Psoas muscle (tissue), 8 donors: ENCODE data around the gene ETF1. TPM values are rescaled to one million over a fixed set of nuclear protein-coding genes. Genes with fewer than 3 reads are reported as not detected.

Experiments used
- ATAC-seq, 4 donors: fragments of 200-7000 bp; cut with Tn5 transposase; one replicate each; pipeline ENCODE4 v1.9.1; 2020; ENCODE audit warnings: moderate library complexity in 3 of 4, mild to moderate bottlenecking in 2 of 4
- DNase-seq, 2 donors: peaks; one replicate each; pipeline ENCODE4 v3.0.0-alpha.2; 2020
- H3K27ac ChIP-seq: fragments of 200-600 bp; one replicate; pipeline ENCODE4 v1.8.0; 2022
- H3K27me3 ChIP-seq, 3 donors: fragments of 200-600 bp in 1 of 3; one replicate each; pipeline versions ENCODE4 v1.6.1 to v1.8.0; 2013 to 2022; ENCODE audit warnings: low read length in 2 of 3, mild to moderate bottlenecking in 2 of 3, moderate library complexity in 1 of 3; ENCODE audit not compliant: insufficient read depth in 3 of 3
- H3K36me3 ChIP-seq, 2 donors: fragments of 200-600 bp in 1 of 2; one replicate each; pipeline versions ENCODE4 v1.6.1 to v1.8.0; 2013 to 2022; ENCODE audit warnings: low read depth in 1 of 2, mild to moderate bottlenecking in 1 of 2, moderate library complexity in 1 of 2; ENCODE audit not compliant: insufficient read depth in 1 of 2
- H3K4me1 ChIP-seq: fragments of 200-600 bp; one replicate; pipeline ENCODE4 v1.8.0; 2022
- H3K4me3 ChIP-seq: fragments of 200-600 bp; one replicate; pipeline ENCODE4 v1.8.0; 2022; ENCODE audit warnings: mild to moderate bottlenecking
- H3K9me3 ChIP-seq: fragments of 200-600 bp; one replicate; pipeline ENCODE4 v1.8.0; 2022
- WGBS, 3 donors: extraction: QIAGEN DNeasy Blood & Tissue Kit; methylation state at CpG; one replicate each; pipeline versions ENCODE4 v1.1.6 to v1.1.7; 2013; 5-methylcytosine and 5-hydroxymethylcytosine counted together
- intact Hi-C, 2 donors: fragments of 100-400 bp; cut with DNase I; formaldehyde crosslinking; loops; one replicate each; pipeline versions ENCODE4 v1.11.0 to v1.14.2; 2022
- polyA plus RNA-seq, 3 donors: library from polyadenylated mRNA; stranded (reverse); fragments of 200-250 nt; gene quantifications; one replicate each; pipeline ENCODE4 v1.2.3, GENCODE V29; 2013
- total RNA-seq, 4 donors: library from RNA; stranded (reverse); fragmentation: NEBNext Ultra II Directional in 2 of 4; extraction: Animal tissue kit (Norgen Biotek cat#: 25700) in 2 of 4; gene quantifications; one replicate each; pipeline versions ENCODE4 v1.2.1 to v1.2.4, GENCODE V29; 2021 to 2023
- TF ChIP-seq, protein P1 (sequence below): fragments of 200-600 bp; IDR thresholded peaks from one replicate; pipeline ENCODE4 v1.8.0; 2022; ENCODE audit warnings: antibody characterized with exemption
- donor health status: healthy with polysubstance abuse.
- donor health status: DM: no; HTN: no; CAD: no; lungs with moderate emphysema.
- donor health status: Bipolar disorder and iron deficiency.
- donor health status: healthy.
- donor health status: DM: yes; HTN: yes; CAD: no.
- donor health status: DM: no; HTN: no; CAD: no.
- donor health status: DM: no; HTN: no; CAD: no.
- donor health status: DM: yes; HTN: yes; CAD: no.

Gene ETF1
- total and polyA plus RNA-seq, 7 donors = 72.3 to 212 (median 153) TPM

GRCh38 chr5:138565100-138565821 is 22.2 kb upstream of the ETF1 start:
- H3K9me3 ChIP-seq = no peaks in the 10 kb centered on the region
- peaks cover 27 to 96% of the 10 kb centered on the region in 2 donors for H3K36me3 ChIP-seq
- ATAC-seq (no peak), DNase-seq (no peak)
- WGBS, 3 donors = 85 to 92% (median 86%) methylated on average over 7 of the region's 7 CpGs
- H3K27me3 ChIP-seq = no peaks in the 10 kb centered on the region
- intact Hi-C loops = no loop called here
- H3K27ac ChIP-seq = no peak overlapping the region
- TF ChIP-seq, protein P1, sequence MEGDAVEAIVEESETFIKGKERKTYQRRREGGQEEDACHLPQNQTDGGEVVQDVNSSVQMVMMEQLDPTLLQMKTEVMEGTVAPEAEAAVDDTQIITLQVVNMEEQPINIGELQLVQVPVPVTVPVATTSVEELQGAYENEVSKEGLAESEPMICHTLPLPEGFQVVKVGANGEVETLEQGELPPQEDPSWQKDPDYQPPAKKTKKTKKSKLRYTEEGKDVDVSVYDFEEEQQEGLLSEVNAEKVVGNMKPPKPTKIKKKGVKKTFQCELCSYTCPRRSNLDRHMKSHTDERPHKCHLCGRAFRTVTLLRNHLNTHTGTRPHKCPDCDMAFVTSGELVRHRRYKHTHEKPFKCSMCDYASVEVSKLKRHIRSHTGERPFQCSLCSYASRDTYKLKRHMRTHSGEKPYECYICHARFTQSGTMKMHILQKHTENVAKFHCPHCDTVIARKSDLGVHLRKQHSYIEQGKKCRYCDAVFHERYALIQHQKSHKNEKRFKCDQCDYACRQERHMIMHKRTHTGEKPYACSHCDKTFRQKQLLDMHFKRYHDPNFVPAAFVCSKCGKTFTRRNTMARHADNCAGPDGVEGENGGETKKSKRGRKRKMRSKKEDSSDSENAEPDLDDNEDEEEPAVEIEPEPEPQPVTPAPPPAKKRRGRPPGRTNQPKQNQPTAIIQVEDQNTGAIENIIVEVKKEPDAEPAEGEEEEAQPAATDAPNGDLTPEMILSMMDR = no peak
- H3K4me3 ChIP-seq = no peak overlapping the region
- peaks cover 12% of the 10 kb centered on the region for H3K4me1 ChIP-seq

DNA sequence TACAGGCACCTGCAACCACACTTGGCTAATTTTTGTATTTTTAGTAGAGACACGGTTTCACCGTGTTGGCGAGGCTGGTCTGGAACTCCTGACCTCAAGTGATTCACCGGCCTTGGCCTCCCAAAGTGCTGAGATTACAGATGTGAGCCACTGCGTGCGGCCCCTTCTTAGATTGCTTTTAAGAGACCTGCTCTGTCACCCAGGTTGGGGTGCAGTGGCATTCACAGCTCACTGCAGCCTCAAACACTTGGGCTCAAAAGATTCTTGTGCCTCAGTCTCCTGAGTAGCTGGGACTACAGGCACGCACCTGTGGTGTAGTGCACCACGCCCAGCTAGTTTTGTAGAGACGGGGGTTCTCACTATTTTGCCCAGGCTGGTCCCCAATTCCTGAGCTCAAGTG is 21.2 kb upstream of the ETF1 start:
- H3K4me3 ChIP-seq = no peak overlapping the region
- 76 to 86% (median 79%) methylated on average over 9 of the region's 9 CpGs for WGBS, 3 donors
- H3K4me1 ChIP-seq = peaks cover 6% of the 10 kb centered on the region
- H3K36me3 ChIP-seq = peaks cover 30 to 96% of the 10 kb centered on the region in 2 donors
- H3K27me3 ChIP-seq = no peaks in the 10 kb centered on the region
- intact Hi-C loops = loop anchor here in 1 of 2 donors (5.0 kb wide), 1 partner anchor 382 kb away; no protein-coding TSS in a partner anchor
- no peak overlapping the region for H3K27ac ChIP-seq
- no peaks in the 10 kb centered on the region for H3K9me3 ChIP-seq
- ATAC-seq = peak in 3 of 4 donors; percentile 13 to 18 (median 14)
- TF ChIP-seq, protein P1 = no peak
- no peak for DNase-seq

DNA sequence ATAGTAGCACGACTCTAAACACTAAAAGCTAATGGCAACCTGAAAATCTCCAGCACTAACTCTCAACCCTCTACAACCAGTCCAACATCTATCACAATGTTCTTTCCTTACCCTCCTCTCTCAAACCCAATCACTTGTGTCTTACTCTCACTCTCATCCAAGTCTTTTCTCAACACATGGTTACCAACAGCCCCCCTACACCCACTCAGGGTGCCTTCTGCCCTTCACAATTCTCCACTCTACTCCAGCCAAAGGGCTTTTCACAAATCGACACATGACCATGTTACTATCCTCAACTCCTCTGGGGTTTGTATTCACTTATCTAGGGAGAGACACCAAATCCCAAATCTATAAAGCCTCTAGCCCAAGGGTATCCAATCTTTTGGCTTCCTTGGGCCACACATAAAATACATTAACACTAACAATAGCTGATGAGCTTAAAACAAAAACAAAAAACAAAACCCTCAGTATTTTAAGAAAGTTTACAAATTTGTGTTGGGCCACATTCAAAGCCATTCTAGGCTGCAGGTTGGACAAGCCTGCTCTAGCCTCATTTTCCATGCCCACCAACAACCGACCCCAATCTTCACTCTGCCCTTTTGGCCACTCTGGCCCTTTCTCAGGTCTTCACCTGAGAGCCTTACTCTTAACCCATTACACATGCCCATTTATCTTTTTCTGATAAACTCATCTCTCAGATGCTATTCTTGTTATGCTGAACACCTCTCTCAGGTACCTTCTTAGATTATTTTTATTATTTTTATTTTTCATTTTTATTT is 20.5 kb upstream of the ETF1 start:
- H3K36me3 ChIP-seq = peaks cover 32 to 96% of the 10 kb centered on the region in 2 donors
- no peaks in the 10 kb centered on the region for H3K9me3 ChIP-seq
- intact Hi-C loops = loop anchor here in 1 of 2 donors (5.0 kb wide), 1 partner anchor 381 kb away; no protein-coding TSS in a partner anchor
- H3K4me1 ChIP-seq = peaks cover 5% of the 10 kb centered on the region
- no peaks in the 10 kb centered on the region for H3K27me3 ChIP-seq
- ATAC-seq (no peak), DNase-seq (no peak)
- no peak overlapping the region for H3K4me3 ChIP-seq
- no peak overlapping the region for H3K27ac ChIP-seq
- 62 to 77% (median 67%) methylated on average over 3 of the region's 3 CpGs for WGBS, 3 donors
- TF ChIP-seq, protein P1 = no peak

DNA sequence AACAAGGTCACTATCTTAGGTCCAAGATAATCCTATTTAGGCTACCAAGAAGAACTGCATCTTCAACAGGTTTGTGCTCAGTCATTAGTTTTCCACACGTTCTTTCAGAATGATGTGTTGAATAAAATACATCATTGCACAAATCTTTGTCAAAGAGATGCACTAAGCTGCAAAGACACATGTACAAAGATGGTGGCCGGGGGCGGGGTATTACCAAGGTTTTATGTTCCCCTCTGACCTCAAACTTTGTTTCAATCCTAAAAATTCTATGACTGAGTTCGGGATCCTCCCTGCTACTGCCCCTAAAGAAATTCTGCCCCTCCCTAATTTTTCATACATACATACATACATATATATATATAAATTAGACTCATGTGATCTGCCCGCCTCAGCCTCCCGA is 17.9 kb upstream of the ETF1 start:
- no peak for DNase-seq
- Histone ChIP-seq H3K4me1 (no peaks in the 10 kb centered on the region), H3K27ac (no peak overlapping the region), H3K27me3 (no peaks in the 10 kb centered on the region), H3K36me3 (peaks cover 43 to 96% of the 10 kb centered on the region in 2 donors), H3K4me3 (no peak overlapping the region), H3K9me3 (no peaks in the 10 kb centered on the region)
- no peak for ATAC-seq
- 89 to 94% (median 94%) methylated on average over 6 of the region's 6 CpGs for WGBS, 3 donors
- intact Hi-C loops = loop anchor here in 1 of 2 donors (5.0 kb wide), 1 partner anchor 379 kb away; no protein-coding TSS in a partner anchor
- TF ChIP-seq, protein P1 = no peak
